Mucosa of descending colon (tissue), 3 donors: ENCODE results near the gene BIVM. TPM values are rescaled to one million over a fixed set of nuclear protein-coding genes. Genes with fewer than 3 reads are reported as not detected.

Source experiments
- ATAC-seq: fragments of 200-7000 bp; cut with Tn5 transposase; one replicate; pipeline ENCODE4 v1.9.1; 2020; ENCODE audit warnings: mild to moderate bottlenecking, moderate library complexity
- DNase-seq, 3 donors: peaks; one replicate each; pipeline ENCODE4 v3.0.0-alpha.2; 2020
- H3K36me3 ChIP-seq: fragments of 200-600 bp; one replicate; pipeline ENCODE4 v1.8.0; 2021; ENCODE audit warnings: low read depth, mild to moderate bottlenecking
- H3K4me1 ChIP-seq: fragments of 200-600 bp; one replicate; pipeline ENCODE4 v1.8.0; 2021; ENCODE audit warnings: low read depth, mild to moderate bottlenecking
- H3K4me3 ChIP-seq: fragments of 200-600 bp; one replicate; pipeline ENCODE4 v1.8.0; 2021; ENCODE audit warnings: mild to moderate bottlenecking
- H3K9me3 ChIP-seq: fragments of 200-600 bp; one replicate; pipeline ENCODE4 v1.8.0; 2021; ENCODE audit warnings: mild to moderate bottlenecking
- intact Hi-C, 2 donors: fragments of 100-400 bp; cut with DNase I in 1 of 2; cut with micrococcal nuclease in 1 of 2; formaldehyde crosslinking; loops; one replicate each; pipeline versions ENCODE4 v1.11.0 to v1.11.1; 2022; cut with DNase I, micrococcal nuclease
- total RNA-seq, 3 donors: library from RNA; stranded (reverse); fragmentation: NEBNext Ultra II Directional in 2 of 3; extraction: Animal tissue kit (Norgen Biotek cat#: 25700) in 2 of 3; gene quantifications; one replicate each; pipeline versions ENCODE4 v1.2.1 to v1.2.4, GENCODE V29; 2021 to 2023
- TF ChIP-seq, protein P1 (sequence below): fragments of 200-600 bp; IDR thresholded peaks from one replicate; pipeline ENCODE4 v1.8.0; 2022; ENCODE audit warnings: antibody characterized with exemption, mild to moderate bottlenecking
- donor health status: DM: no; HTN: no; CAD: no; lungs with moderate emphysema.
- donor health status: DM: no; HTN: no; CAD: no.
- donor health status: DM: no; HTN: yes; CAD: no.

BIVM gene
- total RNA-seq, 3 donors from 2014 or later: 15.5 to 21.2 (median 17.1) TPM

DNA sequence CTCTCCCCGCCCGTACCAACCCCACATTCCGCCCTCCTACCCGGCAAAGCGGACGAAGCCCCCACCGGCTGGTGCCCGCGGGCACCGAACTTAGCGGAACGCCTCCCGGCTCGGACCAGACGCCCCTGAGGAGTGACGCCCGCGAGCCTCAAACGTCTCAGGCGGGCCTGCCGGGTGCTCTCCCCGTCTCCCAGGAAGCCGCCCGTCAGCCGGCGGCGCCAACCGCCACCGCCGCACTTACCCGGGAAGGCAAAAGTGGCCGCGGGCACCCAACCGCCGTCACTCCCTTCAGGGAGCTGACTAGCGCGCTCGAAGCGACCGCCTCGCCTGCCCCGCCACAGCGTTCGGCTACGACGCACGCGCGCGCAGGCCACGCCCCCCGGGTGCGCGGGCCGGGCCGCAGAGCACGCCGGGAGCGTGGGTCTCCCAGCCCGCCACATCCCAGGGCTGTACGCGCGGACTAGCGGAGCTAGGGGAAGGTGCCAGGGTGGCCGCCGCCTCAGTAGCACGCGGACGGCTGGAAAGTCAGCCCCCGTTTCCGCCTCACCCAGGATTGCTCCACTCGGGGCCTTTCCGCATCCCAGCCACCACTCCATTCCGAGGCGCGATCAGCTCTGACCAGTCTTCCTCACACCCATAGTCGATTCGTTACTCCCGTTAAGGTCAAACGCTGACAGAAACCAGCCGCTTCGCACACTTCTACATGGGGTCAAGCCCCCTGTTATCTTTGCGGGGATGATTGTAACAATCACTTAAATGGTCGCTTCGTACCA, 25.3 kb upstream of the BIVM start, which contains the start of gene TEX30:
Gene TEX30 (minus strand): TSS at position 346 of the 773 bp plus-strand sequence. CDS start 3,760 bp downstream, outside the sequence.
- H3K4me1 ChIP-seq: peaks cover 8% of the 10 kb centered on the region
- TF ChIP-seq, protein P1, sequence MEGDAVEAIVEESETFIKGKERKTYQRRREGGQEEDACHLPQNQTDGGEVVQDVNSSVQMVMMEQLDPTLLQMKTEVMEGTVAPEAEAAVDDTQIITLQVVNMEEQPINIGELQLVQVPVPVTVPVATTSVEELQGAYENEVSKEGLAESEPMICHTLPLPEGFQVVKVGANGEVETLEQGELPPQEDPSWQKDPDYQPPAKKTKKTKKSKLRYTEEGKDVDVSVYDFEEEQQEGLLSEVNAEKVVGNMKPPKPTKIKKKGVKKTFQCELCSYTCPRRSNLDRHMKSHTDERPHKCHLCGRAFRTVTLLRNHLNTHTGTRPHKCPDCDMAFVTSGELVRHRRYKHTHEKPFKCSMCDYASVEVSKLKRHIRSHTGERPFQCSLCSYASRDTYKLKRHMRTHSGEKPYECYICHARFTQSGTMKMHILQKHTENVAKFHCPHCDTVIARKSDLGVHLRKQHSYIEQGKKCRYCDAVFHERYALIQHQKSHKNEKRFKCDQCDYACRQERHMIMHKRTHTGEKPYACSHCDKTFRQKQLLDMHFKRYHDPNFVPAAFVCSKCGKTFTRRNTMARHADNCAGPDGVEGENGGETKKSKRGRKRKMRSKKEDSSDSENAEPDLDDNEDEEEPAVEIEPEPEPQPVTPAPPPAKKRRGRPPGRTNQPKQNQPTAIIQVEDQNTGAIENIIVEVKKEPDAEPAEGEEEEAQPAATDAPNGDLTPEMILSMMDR: no peak
- peak within 1 kb of the TSS; percentile 59 for H3K4me3 ChIP-seq
- H3K9me3 ChIP-seq: no peaks in the 10 kb centered on the region
- ATAC-seq (peak; percentile 100), DNase-seq (peak; percentile 85 to 91 (median 90))
- intact Hi-C loops: no loop called here
- no peaks in the 10 kb centered on the region for H3K36me3 ChIP-seq

DNA sequence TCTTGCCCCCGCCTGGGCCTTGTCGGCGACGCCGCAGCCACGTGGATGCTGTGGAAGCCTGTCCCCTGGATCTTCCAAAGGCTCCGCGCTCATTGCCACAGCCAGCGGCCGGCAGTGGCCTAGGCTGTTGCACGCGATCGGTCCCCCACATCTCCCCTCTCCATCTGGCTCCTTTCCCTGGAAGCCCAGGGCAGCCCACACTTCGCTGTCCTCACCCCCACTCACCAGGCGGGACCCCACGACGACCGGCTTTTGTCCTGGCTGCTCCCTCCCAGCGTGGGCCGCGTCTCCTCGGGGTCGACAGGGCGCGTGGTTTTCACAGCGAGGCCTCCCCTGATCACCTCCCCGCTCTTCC, 24.7 kb upstream of the BIVM start:
- no peaks in the 10 kb centered on the region for H3K36me3 ChIP-seq
- H3K4me3 ChIP-seq: no peak overlapping the region
- H3K9me3 ChIP-seq: no peaks in the 10 kb centered on the region
- ATAC-seq (no peak), DNase-seq (peak in 1 of 3 donors; percentile 57)
- H3K4me1 ChIP-seq: peaks cover 8% of the 10 kb centered on the region
- intact Hi-C loops: no loop called here
- TF ChIP-seq, protein P1: no peak

- TF ChIP-seq, protein P1: no peak
- no peak overlapping the region for H3K4me3 ChIP-seq
- H3K4me1 ChIP-seq: peaks cover 8% of the 10 kb centered on the region
- no peak for DNase-seq
- no peaks in the 10 kb centered on the region for H3K36me3 ChIP-seq
- intact Hi-C loops: no loop called here
- ATAC-seq: no peak
- no peaks in the 10 kb centered on the region for H3K9me3 ChIP-seq
Measured at GRCh38 chr13:102774591-102775520, 24.1 kb upstream of the BIVM start.

GRCh38 chr13:102776271-102776670, 22.6 kb upstream of the BIVM start:
- Histone ChIP-seq H3K4me3 (no peak overlapping the region), H3K4me1 (peaks cover 8% of the 10 kb centered on the region), H3K9me3 (no peaks in the 10 kb centered on the region), H3K36me3 (no peaks in the 10 kb centered on the region)
- DNase-seq (no peak), ATAC-seq (no peak)
- TF ChIP-seq, protein P1: no peak
- intact Hi-C loops: no loop called here

DNA sequence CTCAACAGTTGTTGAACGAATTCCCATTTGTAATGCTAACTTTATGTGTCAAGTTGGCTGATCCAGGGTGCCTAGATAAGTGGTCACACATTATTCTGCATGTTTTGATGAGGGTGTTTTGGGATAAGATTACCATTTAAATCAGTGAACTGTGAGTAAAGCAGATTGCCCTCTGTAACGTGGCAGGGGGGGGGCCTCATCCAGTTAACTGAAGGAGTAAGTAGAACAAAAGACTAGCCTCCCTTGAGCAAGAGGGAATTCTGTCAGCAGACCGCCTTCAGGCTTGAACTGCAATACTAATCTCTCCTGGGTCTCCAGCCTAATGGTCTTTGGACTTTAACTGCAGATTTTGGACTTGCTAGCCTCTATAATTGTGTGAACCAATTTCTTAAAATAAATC, 21.2 kb upstream of the BIVM start:
- ATAC-seq (no peak), DNase-seq (no peak)
- H3K4me1 ChIP-seq: peaks cover 5% of the 10 kb centered on the region
- no peaks in the 10 kb centered on the region for H3K36me3 ChIP-seq
- H3K9me3 ChIP-seq: no peaks in the 10 kb centered on the region
- intact Hi-C loops: no loop called here
- TF ChIP-seq, protein P1: no peak
- no peak overlapping the region for H3K4me3 ChIP-seq
